Measurements from ENCODE around the gene PPIL4. TPM values are rescaled to one million over a fixed set of nuclear protein-coding genes. Genes with fewer than 3 reads are reported as not detected.

Gene PPIL4
- total RNA-seq, 1 experiment from 2014 or later: 27.7 TPM

- TF ChIP-seq NFATC4 (CRISPR knock-in tag; IDR thresholded peaks at IDR 0.05) (no peak), ELF4 (CRISPR knock-in tag; IDR thresholded peaks at IDR 0.05; ENCODE audit: low read depth) (no peak), E2F1 (CRISPR knock-in tag; IDR thresholded peaks at IDR 0.05) (no peak), USF1 (CRISPR knock-in tag; IDR thresholded peaks at IDR 0.05) (no peak), TEAD4 (CRISPR knock-in tag; IDR thresholded peaks at IDR 0.05) (no peak)
- TF ChIP-seq, protein P1, sequence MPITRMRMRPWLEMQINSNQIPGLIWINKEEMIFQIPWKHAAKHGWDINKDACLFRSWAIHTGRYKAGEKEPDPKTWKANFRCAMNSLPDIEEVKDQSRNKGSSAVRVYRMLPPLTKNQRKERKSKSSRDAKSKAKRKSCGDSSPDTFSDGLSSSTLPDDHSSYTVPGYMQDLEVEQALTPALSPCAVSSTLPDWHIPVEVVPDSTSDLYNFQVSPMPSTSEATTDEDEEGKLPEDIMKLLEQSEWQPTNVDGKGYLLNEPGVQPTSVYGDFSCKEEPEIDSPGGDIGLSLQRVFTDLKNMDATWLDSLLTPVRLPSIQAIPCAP (CRISPR knock-in tag; IDR thresholded peaks at IDR 0.05): no peak
- TF ChIP-seq, protein P2, sequence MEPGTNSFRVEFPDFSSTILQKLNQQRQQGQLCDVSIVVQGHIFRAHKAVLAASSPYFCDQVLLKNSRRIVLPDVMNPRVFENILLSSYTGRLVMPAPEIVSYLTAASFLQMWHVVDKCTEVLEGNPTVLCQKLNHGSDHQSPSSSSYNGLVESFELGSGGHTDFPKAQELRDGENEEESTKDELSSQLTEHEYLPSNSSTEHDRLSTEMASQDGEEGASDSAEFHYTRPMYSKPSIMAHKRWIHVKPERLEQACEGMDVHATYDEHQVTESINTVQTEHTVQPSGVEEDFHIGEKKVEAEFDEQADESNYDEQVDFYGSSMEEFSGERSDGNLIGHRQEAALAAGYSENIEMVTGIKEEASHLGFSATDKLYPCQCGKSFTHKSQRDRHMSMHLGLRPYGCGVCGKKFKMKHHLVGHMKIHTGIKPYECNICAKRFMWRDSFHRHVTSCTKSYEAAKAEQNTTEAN (CRISPR knock-in tag; IDR thresholded peaks at IDR 0.05): no peak
- TF ChIP-seq, protein P3, sequence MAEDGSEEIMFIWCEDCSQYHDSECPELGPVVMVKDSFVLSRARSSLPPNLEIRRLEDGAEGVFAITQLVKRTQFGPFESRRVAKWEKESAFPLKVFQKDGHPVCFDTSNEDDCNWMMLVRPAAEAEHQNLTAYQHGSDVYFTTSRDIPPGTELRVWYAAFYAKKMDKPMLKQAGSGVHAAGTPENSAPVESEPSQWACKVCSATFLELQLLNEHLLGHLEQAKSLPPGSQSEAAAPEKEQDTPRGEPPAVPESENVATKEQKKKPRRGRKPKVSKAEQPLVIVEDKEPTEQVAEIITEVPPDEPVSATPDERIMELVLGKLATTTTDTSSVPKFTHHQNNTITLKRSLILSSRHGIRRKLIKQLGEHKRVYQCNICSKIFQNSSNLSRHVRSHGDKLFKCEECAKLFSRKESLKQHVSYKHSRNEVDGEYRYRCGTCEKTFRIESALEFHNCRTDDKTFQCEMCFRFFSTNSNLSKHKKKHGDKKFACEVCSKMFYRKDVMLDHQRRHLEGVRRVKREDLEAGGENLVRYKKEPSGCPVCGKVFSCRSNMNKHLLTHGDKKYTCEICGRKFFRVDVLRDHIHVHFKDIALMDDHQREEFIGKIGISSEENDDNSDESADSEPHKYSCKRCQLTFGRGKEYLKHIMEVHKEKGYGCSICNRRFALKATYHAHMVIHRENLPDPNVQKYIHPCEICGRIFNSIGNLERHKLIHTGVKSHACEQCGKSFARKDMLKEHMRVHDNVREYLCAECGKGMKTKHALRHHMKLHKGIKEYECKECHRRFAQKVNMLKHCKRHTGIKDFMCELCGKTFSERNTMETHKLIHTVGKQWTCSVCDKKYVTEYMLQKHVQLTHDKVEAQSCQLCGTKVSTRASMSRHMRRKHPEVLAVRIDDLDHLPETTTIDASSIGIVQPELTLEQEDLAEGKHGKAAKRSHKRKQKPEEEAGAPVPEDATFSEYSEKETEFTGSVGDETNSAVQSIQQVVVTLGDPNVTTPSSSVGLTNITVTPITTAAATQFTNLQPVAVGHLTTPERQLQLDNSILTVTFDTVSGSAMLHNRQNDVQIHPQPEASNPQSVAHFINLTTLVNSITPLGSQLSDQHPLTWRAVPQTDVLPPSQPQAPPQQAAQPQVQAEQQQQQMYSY (CRISPR knock-in tag; IDR thresholded peaks at IDR 0.05): no peak
- ATAC-seq (no peak), DNase-seq (ENCODE audit: low spot score) (no peak)
- POLR2A ChIA-PET: no interaction called here
- H3K4me1 Mint-ChIP-seq: peaks cover 16% of the 10 kb centered on the region
- H3K9me3 Mint-ChIP-seq: no peaks in the 10 kb centered on the region
- no peak overlapping the region for H3K27ac Mint-ChIP-seq
- no peak overlapping the region for H3K4me3 Mint-ChIP-seq
- H3K27me3 Mint-ChIP-seq (ENCODE audit: low read depth): no peaks in the 10 kb centered on the region
- no peaks in the 10 kb centered on the region for H3K36me3 Mint-ChIP-seq
- CTCF ChIA-PET: no interaction called here
Observed at GRCh38 chr6:149482545-149483333, 63.1 kb downstream of the PPIL4 start.

GRCh38 chr6:149480502-149481280 lies 65.2 kb downstream of the PPIL4 start:
- ATAC-seq: no peak
- no peak overlapping the region for H3K27ac Mint-ChIP-seq
- CTCF ChIA-PET: interaction anchor here (1.5 kb wide), 1 partner anchor 48 kb away, joined by 3 read pairs; no protein-coding TSS in a partner anchor

More at GRCh38 chr6:149480502-149481280, 65.2 kb downstream of the PPIL4 start:
- no peaks in the 10 kb centered on the region for H3K36me3 Mint-ChIP-seq
- no peaks in the 10 kb centered on the region for H3K27me3 Mint-ChIP-seq (ENCODE audit: low read depth)
- POLR2A ChIA-PET: no interaction called here
- no peak for DNase-seq (ENCODE audit: low spot score)
- H3K4me1 Mint-ChIP-seq: peaks cover 16% of the 10 kb centered on the region
- TF ChIP-seq RORB (CRISPR knock-in tag; IDR thresholded peaks at IDR 0.05) (no peak), ETV6 (CRISPR knock-in tag; IDR thresholded peaks at IDR 0.05) (no peak), MXD4 (CRISPR knock-in tag; IDR thresholded peaks at IDR 0.05; ENCODE audit: borderline replicate concordance) (no peak), NR2C2 (CRISPR knock-in tag; IDR thresholded peaks at IDR 0.05) (no peak), E2F4 (CRISPR knock-in tag; IDR thresholded peaks at IDR 0.05; ENCODE audit: borderline replicate concordance, low read depth) (no peak), ZNF396 (CRISPR knock-in tag; IDR thresholded peaks at IDR 0.05; ENCODE audit: borderline replicate concordance) (no peak), NFATC4 (CRISPR knock-in tag; IDR thresholded peaks at IDR 0.05) (no peak), CREM (CRISPR knock-in tag; IDR thresholded peaks at IDR 0.05) (no peak), FOXK1 (CRISPR knock-in tag; IDR thresholded peaks at IDR 0.05) (no peak), GRHL2 (CRISPR knock-in tag; IDR thresholded peaks at IDR 0.05; ENCODE audit: insufficient replicate concordance, severe bottlenecking) (no peak)
- TF ChIP-seq, protein P4, sequence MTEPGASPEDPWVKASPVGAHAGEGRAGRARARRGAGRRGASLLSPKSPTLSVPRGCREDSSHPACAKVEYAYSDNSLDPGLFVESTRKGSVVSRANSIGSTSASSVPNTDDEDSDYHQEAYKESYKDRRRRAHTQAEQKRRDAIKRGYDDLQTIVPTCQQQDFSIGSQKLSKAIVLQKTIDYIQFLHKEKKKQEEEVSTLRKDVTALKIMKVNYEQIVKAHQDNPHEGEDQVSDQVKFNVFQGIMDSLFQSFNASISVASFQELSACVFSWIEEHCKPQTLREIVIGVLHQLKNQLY (CRISPR knock-in tag; IDR thresholded peaks at IDR 0.05): no peak
- H3K9me3 Mint-ChIP-seq: no peaks in the 10 kb centered on the region
- H3K4me3 Mint-ChIP-seq: no peak overlapping the region

All from WTC11 (cell line).